OCI-LY3 (cell line): ENCODE data around the gene SRGN.

Experiments used
- EZH2phosphoT487 ChIP-seq: fragments of 200-600 bp; shearing (Covaris generic); IDR thresholded peaks from 2 replicates; pipeline ENCODE4 v1.6.1; 2018; ENCODE audit warnings: antibody characterized with exemption, mixed run types, low read depth
- TF ChIP-seq, protein P1 (sequence below): fragments of 200-600, 300-600 bp; sonication (generic); IDR thresholded peaks from 2 replicates; pipeline ENCODE4 v1.5.1; 2014; ENCODE audit warnings: antibody characterized with exemption, low read length, low read depth

DNA sequence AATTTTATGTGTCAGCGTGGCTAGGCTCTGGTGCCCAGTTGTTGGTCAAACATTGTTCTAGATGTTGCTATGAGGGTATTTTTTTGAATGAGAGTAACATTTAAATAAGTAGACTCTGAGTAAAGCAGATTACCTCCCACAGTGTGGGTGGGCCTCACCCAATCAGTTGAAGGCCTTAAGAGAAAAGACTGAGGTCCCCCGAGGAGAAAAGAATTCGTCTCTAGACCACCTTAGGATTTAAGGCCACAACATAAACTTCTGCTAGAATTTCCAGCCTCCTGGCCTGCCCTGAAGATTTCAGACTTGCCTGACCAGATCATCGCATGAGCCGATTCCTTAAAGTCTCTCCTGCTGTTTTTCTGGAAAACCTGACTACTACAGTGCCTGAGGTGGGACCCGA is 45.1 kb upstream of the SRGN start:
- TF ChIP-seq, protein P1, sequence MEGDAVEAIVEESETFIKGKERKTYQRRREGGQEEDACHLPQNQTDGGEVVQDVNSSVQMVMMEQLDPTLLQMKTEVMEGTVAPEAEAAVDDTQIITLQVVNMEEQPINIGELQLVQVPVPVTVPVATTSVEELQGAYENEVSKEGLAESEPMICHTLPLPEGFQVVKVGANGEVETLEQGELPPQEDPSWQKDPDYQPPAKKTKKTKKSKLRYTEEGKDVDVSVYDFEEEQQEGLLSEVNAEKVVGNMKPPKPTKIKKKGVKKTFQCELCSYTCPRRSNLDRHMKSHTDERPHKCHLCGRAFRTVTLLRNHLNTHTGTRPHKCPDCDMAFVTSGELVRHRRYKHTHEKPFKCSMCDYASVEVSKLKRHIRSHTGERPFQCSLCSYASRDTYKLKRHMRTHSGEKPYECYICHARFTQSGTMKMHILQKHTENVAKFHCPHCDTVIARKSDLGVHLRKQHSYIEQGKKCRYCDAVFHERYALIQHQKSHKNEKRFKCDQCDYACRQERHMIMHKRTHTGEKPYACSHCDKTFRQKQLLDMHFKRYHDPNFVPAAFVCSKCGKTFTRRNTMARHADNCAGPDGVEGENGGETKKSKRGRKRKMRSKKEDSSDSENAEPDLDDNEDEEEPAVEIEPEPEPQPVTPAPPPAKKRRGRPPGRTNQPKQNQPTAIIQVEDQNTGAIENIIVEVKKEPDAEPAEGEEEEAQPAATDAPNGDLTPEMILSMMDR, result no peak
- no peak for TF ChIP-seq EZH2phosphoT487
